HUES48 (cell line): ENCODE data around the gene IQSEC2.

Experiments
- H3K27ac ChIP-seq: one replicate; pipeline ENCODE4 v1.7.0; 2013; ENCODE audit warnings: low read depth, low read length, inconsistent platforms
- H3K27me3 ChIP-seq: 2 replicates; pipeline ENCODE4 v1.6.1; 2013; ENCODE audit warnings: mild to moderate bottlenecking, low read length; ENCODE audit not compliant: control insufficient read depth, insufficient read depth
- H3K36me3 ChIP-seq: 2 replicates; pipeline ENCODE4 v1.6.1; 2013; ENCODE audit warnings: low read length; ENCODE audit not compliant: control insufficient read depth, insufficient read depth
- H3K4me1 ChIP-seq: 2 replicates; pipeline ENCODE4 v1.6.1; 2013; ENCODE audit warnings: mild to moderate bottlenecking, low read length; ENCODE audit not compliant: control insufficient read depth, insufficient read depth
- H3K4me3 ChIP-seq: 2 replicates; pipeline ENCODE4 v1.5.1; 2013; ENCODE audit warnings: mild to moderate bottlenecking, low read depth, low read length
- H3K9ac ChIP-seq: 2 replicates; pipeline ENCODE4 v1.6.1; 2013; ENCODE audit warnings: mild to moderate bottlenecking, low read depth, low read length, moderate library complexity
- H3K9me3 ChIP-seq: 2 replicates; pipeline ENCODE4 v1.6.1; 2013; ENCODE audit warnings: low read length; ENCODE audit not compliant: control insufficient read depth, insufficient read depth

IQSEC2 gene

GRCh38 chrX:53265771-53266574 lies 15.4 kb downstream of the IQSEC2 start:
- Histone ChIP-seq H3K9me3 (0 out of 2 replicates have a peak, but pooled peaks cover 9% of the 10 kb centered on the region), H3K4me3 (no peak overlapping the region), H3K36me3 (no peaks in the 10 kb centered on the region), H3K27ac (no peak overlapping the region), H3K27me3 (no peaks in the 10 kb centered on the region), H3K4me1 (no peaks in the 10 kb centered on the region; the same call in 1 of the 2 replicates), H3K9ac (no peak overlapping the region)

DNA sequence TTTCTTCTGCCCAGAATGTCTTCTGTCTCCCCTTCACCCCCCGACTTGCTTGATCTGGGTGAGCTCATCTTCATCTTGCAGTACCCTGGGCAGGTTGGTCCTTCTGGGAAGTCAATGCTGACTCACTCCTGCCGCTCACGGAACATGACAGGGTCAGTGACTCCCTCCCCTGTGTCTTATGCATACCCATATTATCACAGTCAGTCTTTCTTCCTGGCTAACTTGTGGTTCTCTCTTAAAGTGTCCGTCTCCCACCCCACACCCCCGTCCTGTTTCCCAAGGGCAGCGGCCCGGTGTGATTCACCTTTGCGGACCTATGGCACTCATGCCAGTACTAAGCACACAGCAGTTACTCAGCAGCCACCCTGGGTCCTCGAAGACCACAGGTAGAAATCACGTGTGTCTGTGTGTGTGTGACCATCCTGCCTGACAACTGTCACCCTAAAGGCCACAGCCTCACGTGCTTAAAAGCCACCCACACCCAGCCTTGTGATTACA lies 17.7 kb downstream of the IQSEC2 start:
- H3K9me3 ChIP-seq: 0 out of 2 replicates have a peak, but pooled peaks cover 9% of the 10 kb centered on the region
- H3K4me3 ChIP-seq: no peak overlapping the region
- no peak overlapping the region for H3K27ac ChIP-seq
- H3K27me3 ChIP-seq: no peaks in the 10 kb centered on the region
- H3K4me1 ChIP-seq: no peaks in the 10 kb centered on the region; the same call in 1 of the 2 replicates
- H3K9ac ChIP-seq: no peak overlapping the region
- H3K36me3 ChIP-seq: no peaks in the 10 kb centered on the region

GRCh38 chrX:53262918-53263394 lies 18.4 kb downstream of the IQSEC2 start:
- 0 out of 2 replicates have a peak, but pooled peaks cover 9% of the 10 kb centered on the region for H3K9me3 ChIP-seq
- H3K9ac ChIP-seq: no peak overlapping the region
- H3K27me3 ChIP-seq: no peaks in the 10 kb centered on the region
- H3K27ac ChIP-seq: no peak overlapping the region
- no peaks in the 10 kb centered on the region for H3K36me3 ChIP-seq
- no peak overlapping the region for H3K4me3 ChIP-seq
- no peaks in the 10 kb centered on the region; the same call in 1 of the 2 replicates for H3K4me1 ChIP-seq

DNA sequence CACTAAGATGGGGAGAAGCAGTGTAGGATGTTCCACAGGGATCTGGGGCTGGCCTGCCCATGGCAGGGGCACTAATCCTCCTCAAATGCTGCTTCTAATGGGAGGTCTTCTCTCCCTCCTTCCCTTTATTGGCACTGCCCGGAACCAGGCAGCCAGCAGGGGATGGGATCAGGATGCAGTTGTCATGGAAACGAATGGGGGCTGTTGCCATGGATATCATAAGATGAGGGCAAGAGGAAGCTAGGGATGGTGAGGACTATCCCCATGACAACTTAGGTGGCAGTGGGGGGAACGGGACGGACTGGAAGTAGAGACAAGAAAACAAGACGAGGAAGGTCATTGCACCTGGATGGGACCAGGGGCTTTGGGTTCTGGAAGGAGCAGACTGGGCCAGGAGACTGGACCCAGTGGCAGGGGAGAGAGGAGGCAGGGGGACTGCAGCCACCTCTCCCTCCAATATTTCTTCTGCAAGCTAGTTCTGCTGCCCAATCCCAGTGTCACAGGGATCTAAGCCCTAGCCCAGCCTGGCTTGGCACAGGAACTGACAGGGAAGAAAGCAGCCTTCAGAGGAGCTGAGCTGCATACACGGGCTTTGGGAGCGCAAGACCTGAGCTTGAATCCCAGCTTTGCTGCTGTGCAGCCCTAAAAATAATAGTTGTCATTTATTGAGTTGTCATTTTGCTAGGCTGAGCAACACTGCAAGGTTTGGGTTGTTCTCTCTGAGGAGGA lies 19.0 kb downstream of the IQSEC2 start:
- Histone ChIP-seq H3K27ac (no peak overlapping the region), H3K9me3 (0 out of 2 replicates have a peak, but pooled peaks cover 9% of the 10 kb centered on the region), H3K4me3 (no peak overlapping the region), H3K4me1 (peaks cover 2% of the 10 kb centered on the region), H3K36me3 (no peaks in the 10 kb centered on the region), H3K9ac (no peak overlapping the region), H3K27me3 (no peaks in the 10 kb centered on the region)

GRCh38 chrX:53261355-53261972 lies 19.9 kb downstream of the IQSEC2 start:
- Histone ChIP-seq H3K9ac (no peak overlapping the region), H3K27me3 (no peaks in the 10 kb centered on the region), H3K9me3 (0 out of 2 replicates have a peak, but pooled peaks cover 16% of the 10 kb centered on the region), H3K4me1 (peaks cover 10% of the 10 kb centered on the region), H3K27ac (no peak overlapping the region), H3K36me3 (no peaks in the 10 kb centered on the region), H3K4me3 (no peak overlapping the region)

DNA sequence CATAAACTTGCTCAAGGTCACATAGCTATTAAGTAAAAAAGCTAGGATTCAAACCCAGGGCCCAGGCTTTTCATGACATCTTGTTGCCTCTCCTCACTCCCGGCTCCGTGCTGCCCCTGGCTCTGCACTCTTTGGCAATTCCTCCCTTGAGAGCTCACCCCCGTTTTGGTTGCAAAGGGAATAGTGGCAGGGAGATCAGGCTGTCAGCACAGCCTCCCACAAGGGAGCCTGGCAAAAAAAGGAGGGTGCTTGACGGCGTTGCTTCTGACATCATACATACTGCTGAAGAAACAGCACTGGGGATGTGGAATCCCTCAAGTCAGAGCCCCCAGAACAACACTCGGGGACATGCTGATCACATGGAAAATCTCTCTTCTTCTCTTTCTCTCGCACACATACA lies 20.5 kb downstream of the IQSEC2 start:
- H3K9ac ChIP-seq: no peak overlapping the region
- peaks cover 11% of the 10 kb centered on the region for H3K4me1 ChIP-seq
- no peaks in the 10 kb centered on the region for H3K27me3 ChIP-seq
- no peak overlapping the region for H3K4me3 ChIP-seq
- 0 out of 2 replicates have a peak, but pooled peaks cover 16% of the 10 kb centered on the region for H3K9me3 ChIP-seq
- no peaks in the 10 kb centered on the region for H3K36me3 ChIP-seq
- no peak overlapping the region for H3K27ac ChIP-seq

- no peak overlapping the region for H3K4me3 ChIP-seq
- 0 out of 2 replicates have a peak, but pooled peaks cover 7% of the 10 kb centered on the region for H3K9me3 ChIP-seq
- H3K4me1 ChIP-seq: peaks cover 11% of the 10 kb centered on the region
- H3K9ac ChIP-seq: no peak overlapping the region
- peaks cover 5% of the 10 kb centered on the region; the same call in 1 of the 2 replicates for H3K36me3 ChIP-seq
- no peak overlapping the region for H3K27ac ChIP-seq
- H3K27me3 ChIP-seq: no peaks in the 10 kb centered on the region
Observed at GRCh38 chrX:53257670-53258423, 23.5 kb downstream of the IQSEC2 start.

GRCh38 chrX:53257166-53257565 lies 24.2 kb downstream of the IQSEC2 start:
- Histone ChIP-seq H3K36me3 (peaks cover 5% of the 10 kb centered on the region; the same call in 1 of the 2 replicates), H3K4me1 (peaks cover 11% of the 10 kb centered on the region), H3K27ac (no peak overlapping the region), H3K9me3 (0 out of 2 replicates have a peak, but pooled peaks cover 11% of the 10 kb centered on the region), H3K27me3 (no peaks in the 10 kb centered on the region), H3K9ac (no peak overlapping the region), H3K4me3 (peak overlapping the region; percentile 24; the same call in 1 of the 2 replicates)

- H3K4me1 ChIP-seq: peaks cover 11% of the 10 kb centered on the region
- no peak overlapping the region for H3K9ac ChIP-seq
- no peak overlapping the region for H3K27ac ChIP-seq
- H3K4me3 ChIP-seq: peak overlapping the region; percentile 24; the same call in 1 of the 2 replicates
- 0 out of 2 replicates have a peak, but pooled peaks cover 11% of the 10 kb centered on the region for H3K9me3 ChIP-seq
- peaks cover 5% of the 10 kb centered on the region; the same call in 1 of the 2 replicates for H3K36me3 ChIP-seq
- H3K27me3 ChIP-seq: no peaks in the 10 kb centered on the region
Observed at GRCh38 chrX:53256446-53257041, 24.8 kb downstream of the IQSEC2 start.
